ENCODE measurements around the gene APBA2.
"Not testable (repeated sequence)": the region's sequence is repeated elsewhere in the genome, so short reads cannot be mapped to it uniquely, and the experiment has no call there.

APBA2 gene

GRCh38 chr15:28885630-28886430 is at the start of gene APBA2:
Gene APBA2, plus strand, starts transcription at chr15:28885974. Its CDS starts 167,911 bp downstream, at chr15:29053885.
- DNase-seq = peak in 16 of 58 donors; percentile 18 to 63 (median 40)

GRCh38 chr15:28840285-28840684 is 45.5 kb upstream of the APBA2 start:
- not testable (repeated sequence) for DNase-seq

GRCh38 chr15:28842210-28842609 is 43.6 kb upstream of the APBA2 start:
- not testable (repeated sequence) for DNase-seq

- DNase-seq = not testable (repeated sequence)
Measured at GRCh38 chr15:28843520-28843919, 42.3 kb upstream of the APBA2 start.

GRCh38 chr15:28844147-28844546 is 41.6 kb upstream of the APBA2 start:
- DNase-seq = not testable (repeated sequence)

- DNase-seq = not testable (repeated sequence)
Measured at GRCh38 chr15:28847247-28847646, 38.5 kb upstream of the APBA2 start.

- not testable (repeated sequence) for DNase-seq
Measured at GRCh38 chr15:28847959-28848358, 37.8 kb upstream of the APBA2 start.

- not testable (repeated sequence) for DNase-seq
Measured at GRCh38 chr15:28848521-28848920, 37.3 kb upstream of the APBA2 start, which contains the start of gene GOLGA6L7. Gene GOLGA6L7, minus strand, starts transcription at chr15:28848644. Its CDS starts 95 bp downstream, at chr15:28848549.

- DNase-seq = not testable (repeated sequence)
Measured at GRCh38 chr15:28849271-28849670, 36.5 kb upstream of the APBA2 start.

GRCh38 chr15:28849766-28850165 is 36.0 kb upstream of the APBA2 start:
- not testable (repeated sequence) for DNase-seq

GRCh38 chr15:28853654-28854053 is 32.1 kb upstream of the APBA2 start:
- DNase-seq = not testable (repeated sequence)

- not testable (repeated sequence) for DNase-seq
Measured at GRCh38 chr15:28854578-28854977, 31.2 kb upstream of the APBA2 start.

GRCh38 chr15:28861031-28861534 is 24.7 kb upstream of the APBA2 start:
- peak in 5 of 58 donors; percentile 10 to 23 (median 17) for DNase-seq

- DNase-seq = not testable (repeated sequence)
Measured at GRCh38 chr15:28861589-28862293, 24.0 kb upstream of the APBA2 start.

- no peak for DNase-seq
Measured at GRCh38 chr15:28868744-28869345, 16.9 kb upstream of the APBA2 start.

GRCh38 chr15:28871168-28871567 is 14.6 kb upstream of the APBA2 start:
- DNase-seq = no peak

- no peak for DNase-seq
Measured at GRCh38 chr15:28873006-28873405, 12.8 kb upstream of the APBA2 start.

- DNase-seq = no peak
Measured at GRCh38 chr15:28873585-28874190, 12.1 kb upstream of the APBA2 start.

- no peak for DNase-seq
Measured at GRCh38 chr15:28875461-28876000, 10.2 kb upstream of the APBA2 start.

GRCh38 chr15:28876131-28876844 is 9.5 kb upstream of the APBA2 start:
- DNase-seq = peak in 28 of 58 donors; percentile 22 to 80 (median 50)
